DOHH2 (cell line): ENCODE measurements around the gene CDKN2C.

Experiments used
- EZH2phosphoT487 ChIP-seq: fragments of 200-600 bp; sonication (generic); IDR thresholded peaks from 2 replicates; pipeline ENCODE4 v1.6.1; 2017; ENCODE audit warnings: borderline replicate concordance, mild to moderate bottlenecking, antibody characterized with exemption, low read length, moderate library complexity, mixed read lengths
- TF ChIP-seq, protein P1 (sequence below): fragments of 200-600 bp; sonication (generic); IDR thresholded peaks from one replicate; pipeline ENCODE4 v1.5.1; 2014; ENCODE audit warnings: antibody characterized with exemption, mild to moderate bottlenecking, low read depth, low read length; ENCODE audit not compliant: poor library complexity, severe bottlenecking

DNA sequence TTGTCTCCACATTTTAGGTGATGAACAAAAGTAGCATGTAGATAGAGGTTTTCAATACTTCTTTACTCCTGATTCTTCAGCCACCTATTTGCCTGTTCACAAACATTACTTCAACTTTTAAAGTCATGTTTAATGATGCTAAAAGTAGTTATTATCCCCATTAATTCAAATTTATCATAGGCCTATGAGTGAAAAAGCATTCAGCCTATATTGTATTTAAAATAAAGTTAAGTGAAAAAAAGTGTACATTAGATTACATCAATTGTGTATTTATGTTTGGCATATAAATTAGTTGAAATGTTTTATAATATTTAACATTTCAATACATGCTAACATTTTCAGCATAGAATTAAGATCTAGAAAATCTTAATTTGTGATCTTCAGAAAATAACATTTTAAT is 10.5 kb downstream of the CDKN2C start:
- TF ChIP-seq, protein P1, sequence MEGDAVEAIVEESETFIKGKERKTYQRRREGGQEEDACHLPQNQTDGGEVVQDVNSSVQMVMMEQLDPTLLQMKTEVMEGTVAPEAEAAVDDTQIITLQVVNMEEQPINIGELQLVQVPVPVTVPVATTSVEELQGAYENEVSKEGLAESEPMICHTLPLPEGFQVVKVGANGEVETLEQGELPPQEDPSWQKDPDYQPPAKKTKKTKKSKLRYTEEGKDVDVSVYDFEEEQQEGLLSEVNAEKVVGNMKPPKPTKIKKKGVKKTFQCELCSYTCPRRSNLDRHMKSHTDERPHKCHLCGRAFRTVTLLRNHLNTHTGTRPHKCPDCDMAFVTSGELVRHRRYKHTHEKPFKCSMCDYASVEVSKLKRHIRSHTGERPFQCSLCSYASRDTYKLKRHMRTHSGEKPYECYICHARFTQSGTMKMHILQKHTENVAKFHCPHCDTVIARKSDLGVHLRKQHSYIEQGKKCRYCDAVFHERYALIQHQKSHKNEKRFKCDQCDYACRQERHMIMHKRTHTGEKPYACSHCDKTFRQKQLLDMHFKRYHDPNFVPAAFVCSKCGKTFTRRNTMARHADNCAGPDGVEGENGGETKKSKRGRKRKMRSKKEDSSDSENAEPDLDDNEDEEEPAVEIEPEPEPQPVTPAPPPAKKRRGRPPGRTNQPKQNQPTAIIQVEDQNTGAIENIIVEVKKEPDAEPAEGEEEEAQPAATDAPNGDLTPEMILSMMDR: no peak
- TF ChIP-seq EZH2phosphoT487: no peak
